ELF-1 (cell line): ENCODE measurements around the gene GJA1.
"Not testable (repeated sequence)": the region's sequence is repeated elsewhere in the genome, so short reads cannot be mapped to it uniquely, and the experiment has no call there.

Experiments used
- DNase-seq: peaks from one replicate; pipeline ENCODE4 v3.0.0-alpha.2; 2016; ENCODE audit warnings: low read depth, low spot score

Gene GJA1

DNA sequence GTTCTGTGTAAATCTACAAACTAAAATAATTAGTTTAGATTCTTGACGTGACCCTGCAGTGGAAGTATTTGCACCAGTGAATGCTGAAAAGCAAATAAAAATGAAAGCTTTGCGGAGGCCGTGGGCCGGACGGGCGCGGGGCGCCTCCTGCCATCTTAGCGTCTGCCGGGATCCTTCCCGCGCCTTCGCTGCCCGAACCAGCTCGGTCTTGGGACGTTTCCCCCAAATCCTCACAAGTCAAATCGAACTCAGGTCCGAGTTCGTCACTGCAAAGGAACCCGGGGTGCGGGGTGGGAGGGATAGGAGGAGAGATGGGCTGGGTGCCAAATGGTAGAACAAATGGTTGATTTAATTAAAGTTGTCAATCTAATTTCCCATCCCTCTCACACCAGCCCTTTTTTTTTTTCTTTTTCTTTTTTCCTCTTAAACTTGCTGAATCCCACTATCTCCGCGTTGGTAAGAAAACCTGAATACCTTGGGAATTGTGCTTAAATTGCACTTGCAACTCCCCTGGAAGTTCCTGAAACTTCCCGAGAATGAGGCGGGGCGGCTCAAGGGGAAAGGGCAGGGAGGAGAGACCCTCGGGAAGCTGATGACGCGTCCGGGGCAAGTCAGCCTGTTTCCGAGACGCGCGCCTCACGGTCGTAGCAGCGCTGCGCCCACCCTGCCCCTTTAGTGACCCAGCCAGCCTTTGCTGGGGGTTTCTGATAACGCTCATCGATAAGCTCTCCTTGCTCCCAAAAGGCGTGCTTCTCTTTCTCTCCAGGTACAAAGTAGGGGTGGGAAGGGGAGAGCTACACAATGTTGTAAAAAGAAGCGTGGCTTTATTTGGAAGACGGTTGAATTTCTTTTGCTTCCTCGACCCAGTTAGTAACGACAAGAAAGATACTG lies 1.8 kb downstream of the GJA1 start:
- DNase-seq: peak; percentile 75

DNA sequence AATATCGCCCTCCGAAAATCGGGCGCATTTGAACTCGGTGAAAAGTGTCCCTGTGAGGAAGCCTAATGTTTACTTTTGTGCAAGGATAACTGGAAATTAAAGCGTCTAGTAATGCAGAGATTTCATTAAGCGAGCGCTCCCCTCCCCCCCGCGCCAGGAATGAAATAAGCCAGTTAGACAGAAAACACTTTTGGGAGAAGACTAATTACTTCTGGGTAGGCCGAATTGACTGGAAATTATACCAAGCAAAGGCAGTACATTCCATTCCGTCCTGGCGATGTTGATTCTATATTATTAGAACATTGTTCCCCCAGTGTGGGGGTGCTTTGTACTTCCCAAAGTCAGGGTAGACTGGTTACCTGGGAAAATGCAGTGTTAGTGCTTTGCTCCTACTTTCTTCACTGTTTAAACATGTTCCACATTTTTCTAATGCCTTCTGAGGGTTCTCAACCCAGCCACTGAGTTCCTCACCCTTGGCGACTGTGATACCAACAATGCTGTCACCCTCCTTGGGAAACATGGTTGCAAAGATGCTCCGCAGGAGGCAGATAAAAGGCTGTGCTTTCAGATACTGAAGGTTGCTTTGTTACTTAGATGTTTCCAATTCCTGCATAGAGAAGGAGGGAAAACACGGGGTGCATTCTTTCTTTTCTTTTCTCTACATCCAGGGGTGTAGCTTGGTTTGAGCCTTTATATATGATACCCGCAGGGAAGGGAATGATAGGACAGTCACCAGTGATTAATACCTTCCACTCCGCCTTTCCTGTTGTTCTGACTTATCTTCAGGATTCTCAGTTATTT lies 2.6 kb downstream of the GJA1 start:
- DNase-seq: peak; percentile 74

DNA sequence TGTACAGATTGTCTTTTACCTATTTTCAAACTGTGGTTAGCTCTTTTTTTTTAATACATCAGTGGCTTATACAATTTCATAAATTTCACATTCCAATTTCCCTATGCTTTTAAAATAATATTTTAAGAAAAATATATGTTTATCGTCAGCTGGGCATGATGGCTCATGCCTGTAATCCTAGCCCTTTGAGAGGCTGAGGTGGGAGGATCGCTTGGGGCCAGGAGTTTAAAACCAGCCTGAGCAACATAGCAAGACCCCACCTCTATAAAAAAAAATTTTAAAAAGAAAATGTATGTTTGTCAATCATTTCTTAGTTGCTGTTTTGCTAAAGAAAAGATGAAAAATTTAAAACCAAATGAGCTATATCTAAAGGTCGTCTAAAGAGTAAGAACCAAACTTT lies 3.4 kb downstream of the GJA1 start:
- DNase-seq: no peak

DNA sequence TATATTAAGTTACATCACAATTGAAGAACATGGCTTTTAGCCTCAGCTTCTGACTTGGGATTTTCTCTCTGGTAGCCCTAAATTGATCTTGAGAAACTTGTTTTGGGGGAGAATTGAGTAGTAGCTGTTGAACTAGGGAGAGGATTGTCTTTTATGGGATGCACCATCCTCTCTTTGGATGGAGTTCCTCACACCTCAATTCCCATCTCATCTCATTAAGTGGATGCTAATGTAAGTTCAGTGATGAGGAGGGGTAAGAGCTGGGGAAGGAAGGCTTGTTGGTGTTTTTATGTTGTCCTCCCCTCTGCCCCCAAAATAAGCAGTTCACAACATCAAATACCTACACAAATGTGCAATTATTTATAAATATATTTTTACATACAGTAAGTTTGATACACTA lies 4.0 kb downstream of the GJA1 start:
- DNase-seq: no peak

DNA sequence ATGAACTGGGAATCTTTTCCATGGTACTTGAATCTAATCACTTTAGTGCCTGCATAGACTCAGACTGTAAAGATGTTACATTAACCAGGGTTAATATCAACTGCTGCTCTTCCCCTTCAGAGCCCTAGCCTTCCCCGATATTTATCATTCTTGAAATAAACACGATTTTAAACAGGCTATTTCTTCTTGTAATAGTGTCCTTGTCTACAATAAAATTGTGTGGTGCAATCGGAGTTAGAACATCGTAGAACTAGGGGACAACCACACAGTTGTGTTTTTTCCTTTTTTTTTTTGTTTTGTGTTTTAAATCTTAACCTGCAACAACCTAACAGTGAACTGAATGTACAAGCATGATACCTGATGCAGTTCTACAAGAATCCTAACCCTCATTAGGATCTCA lies 4.5 kb downstream of the GJA1 start:
- DNase-seq: no peak

DNA sequence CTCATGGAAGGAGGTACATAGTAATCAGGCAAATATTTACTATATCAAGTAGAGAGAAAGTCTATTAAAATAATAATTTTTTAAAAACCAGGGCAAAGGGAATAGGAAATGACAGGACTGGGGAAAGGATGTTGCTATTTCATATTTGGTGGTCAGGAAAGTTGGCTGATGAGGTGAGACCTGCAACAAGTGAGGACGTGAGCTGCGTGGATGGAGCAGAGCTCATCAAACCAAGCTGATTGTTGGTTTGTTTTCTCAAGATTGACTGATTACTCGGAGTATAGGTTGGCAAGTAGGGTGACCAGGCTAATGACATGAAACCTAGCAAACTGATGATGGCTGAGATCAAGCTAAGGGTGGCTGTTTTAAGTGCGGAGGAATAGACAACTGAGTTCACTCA lies 6.0 kb downstream of the GJA1 start:
- DNase-seq: no peak

DNA sequence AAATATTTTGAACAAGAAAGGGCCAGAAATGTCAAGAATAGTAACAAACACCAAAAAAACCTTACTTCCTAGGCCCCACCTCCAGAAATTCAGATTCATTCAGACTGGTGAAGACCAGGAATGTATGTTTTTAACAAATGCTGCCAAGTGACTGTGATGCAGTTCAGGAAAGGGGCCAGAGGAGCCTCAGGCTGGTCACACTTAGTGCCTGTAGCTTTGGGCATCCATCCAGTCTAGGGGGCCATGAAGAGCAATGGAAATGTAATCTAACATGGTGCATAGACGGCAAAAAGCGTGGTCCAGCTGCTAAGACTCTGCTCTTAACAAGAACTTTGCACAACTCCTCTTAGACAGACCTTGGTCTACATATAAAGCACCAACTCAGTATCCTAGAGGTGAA lies 7.1 kb downstream of the GJA1 start:
- no peak for DNase-seq

DNA sequence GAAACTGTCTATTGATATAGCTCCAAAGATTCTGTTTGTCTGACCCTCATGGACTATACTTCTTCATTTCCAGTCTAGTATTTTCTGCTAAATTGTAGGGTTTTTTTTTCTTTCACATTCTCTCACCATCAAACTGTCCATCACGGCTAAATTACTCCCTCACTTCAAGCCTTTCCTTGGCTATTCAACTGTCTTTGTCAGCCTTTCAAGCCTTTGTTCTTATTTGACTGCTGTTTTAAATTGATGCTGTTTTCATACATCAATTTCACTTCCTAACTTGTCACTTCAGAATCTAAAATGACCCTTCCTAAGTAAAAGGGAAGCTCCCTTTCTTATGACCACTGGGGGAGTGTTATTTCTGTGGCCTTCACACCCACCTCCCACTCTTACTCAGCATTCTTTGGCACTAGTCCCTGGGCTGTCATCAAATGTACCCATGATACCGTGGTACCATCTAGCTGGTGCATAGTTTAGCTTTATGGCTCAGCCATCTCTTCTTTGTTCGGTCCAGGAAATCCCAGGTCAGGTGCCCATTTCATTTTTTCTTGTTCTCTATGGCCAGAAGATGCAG lies 8.6 kb downstream of the GJA1 start:
- no peak for DNase-seq

DNA sequence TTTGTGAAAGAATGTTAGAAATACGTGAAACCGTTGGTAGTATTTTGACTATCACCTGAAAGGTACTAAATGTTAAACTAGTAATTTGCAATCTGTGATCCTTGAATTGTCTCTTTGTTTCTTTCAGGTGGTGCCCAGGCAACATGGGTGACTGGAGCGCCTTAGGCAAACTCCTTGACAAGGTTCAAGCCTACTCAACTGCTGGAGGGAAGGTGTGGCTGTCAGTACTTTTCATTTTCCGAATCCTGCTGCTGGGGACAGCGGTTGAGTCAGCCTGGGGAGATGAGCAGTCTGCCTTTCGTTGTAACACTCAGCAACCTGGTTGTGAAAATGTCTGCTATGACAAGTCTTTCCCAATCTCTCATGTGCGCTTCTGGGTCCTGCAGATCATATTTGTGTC lies 11.3 kb downstream of the GJA1 start:
- DNase-seq: not testable (repeated sequence)

DNA sequence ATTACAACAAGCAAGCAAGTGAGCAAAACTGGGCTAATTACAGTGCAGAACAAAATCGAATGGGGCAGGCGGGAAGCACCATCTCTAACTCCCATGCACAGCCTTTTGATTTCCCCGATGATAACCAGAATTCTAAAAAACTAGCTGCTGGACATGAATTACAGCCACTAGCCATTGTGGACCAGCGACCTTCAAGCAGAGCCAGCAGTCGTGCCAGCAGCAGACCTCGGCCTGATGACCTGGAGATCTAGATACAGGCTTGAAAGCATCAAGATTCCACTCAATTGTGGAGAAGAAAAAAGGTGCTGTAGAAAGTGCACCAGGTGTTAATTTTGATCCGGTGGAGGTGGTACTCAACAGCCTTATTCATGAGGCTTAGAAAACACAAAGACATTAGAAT lies 12.3 kb downstream of the GJA1 start:
- not testable (repeated sequence) for DNase-seq

DNA sequence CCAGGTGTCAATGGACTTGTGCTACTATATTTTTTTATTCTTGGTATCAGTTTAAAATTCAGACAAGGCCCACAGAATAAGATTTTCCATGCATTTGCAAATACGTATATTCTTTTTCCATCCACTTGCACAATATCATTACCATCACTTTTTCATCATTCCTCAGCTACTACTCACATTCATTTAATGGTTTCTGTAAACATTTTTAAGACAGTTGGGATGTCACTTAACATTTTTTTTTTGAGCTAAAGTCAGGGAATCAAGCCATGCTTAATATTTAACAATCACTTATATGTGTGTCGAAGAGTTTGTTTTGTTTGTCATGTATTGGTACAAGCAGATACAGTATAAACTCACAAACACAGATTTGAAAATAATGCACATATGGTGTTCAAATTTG lies 13.1 kb downstream of the GJA1 start:
- not testable (repeated sequence) for DNase-seq

DNA sequence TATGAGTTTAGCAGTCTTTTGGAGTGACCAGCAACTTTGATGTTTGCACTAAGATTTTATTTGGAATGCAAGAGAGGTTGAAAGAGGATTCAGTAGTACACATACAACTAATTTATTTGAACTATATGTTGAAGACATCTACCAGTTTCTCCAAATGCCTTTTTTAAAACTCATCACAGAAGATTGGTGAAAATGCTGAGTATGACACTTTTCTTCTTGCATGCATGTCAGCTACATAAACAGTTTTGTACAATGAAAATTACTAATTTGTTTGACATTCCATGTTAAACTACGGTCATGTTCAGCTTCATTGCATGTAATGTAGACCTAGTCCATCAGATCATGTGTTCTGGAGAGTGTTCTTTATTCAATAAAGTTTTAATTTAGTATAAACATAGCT lies 13.9 kb downstream of the GJA1 start:
- DNase-seq: no peak

DNA sequence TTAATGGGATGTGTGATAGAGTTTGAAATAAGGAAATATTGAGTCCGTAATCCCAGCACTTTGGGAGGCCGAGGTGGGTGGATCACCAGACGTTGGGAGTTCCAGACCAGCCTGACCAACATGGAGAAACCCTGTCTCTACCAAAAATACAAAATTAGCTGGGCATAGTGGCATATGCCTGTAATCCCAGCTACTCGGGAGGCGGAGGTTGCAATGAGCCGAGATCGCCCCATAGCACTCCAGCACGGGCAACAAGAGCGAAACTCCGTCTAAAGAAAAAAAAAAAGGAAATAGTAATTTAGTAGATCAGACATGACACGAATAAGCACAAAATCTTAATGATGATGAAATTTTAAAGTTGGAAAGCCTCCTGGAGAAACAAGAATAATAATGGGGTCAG lies 14.8 kb downstream of the GJA1 start:
- no peak for DNase-seq

DNA sequence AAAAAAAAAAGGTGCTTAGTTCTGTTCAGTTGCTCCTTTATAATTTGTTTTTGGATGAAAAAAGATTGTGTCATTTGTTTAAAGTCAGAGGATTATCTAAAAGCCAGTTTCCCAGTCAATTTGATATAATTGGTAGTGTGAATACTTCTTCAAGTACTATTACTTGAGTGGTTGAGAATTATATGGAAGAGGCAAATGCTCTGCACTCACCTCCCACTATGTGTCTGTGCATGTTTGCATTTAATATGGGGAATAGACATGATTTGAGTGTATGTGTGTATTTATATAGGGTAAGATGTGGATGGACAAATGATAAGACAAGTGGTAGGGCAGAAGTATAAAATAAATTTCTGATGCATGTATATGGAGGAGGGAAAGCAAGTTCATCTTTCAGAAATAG lies 15.8 kb downstream of the GJA1 start:
- DNase-seq: no peak

DNA sequence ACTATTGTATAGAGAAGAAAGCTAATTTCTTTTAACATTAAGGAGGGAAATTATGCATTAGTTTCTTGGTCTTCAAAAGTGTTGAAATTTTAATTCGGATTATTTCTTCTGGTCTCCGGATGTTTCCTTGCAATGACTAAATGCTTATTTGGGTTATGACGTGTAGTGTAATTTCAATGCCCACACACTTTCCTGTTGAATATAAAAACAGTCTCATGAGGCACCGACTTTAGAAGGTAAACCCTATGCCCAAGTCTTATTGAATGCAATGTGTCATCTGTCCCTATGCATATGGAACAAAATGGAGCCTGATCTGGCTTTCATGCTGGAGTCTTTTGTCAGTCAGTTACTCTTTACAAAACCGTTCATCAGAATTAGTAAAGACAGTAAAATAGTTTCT lies 17.7 kb downstream of the GJA1 start:
- no peak for DNase-seq

DNA sequence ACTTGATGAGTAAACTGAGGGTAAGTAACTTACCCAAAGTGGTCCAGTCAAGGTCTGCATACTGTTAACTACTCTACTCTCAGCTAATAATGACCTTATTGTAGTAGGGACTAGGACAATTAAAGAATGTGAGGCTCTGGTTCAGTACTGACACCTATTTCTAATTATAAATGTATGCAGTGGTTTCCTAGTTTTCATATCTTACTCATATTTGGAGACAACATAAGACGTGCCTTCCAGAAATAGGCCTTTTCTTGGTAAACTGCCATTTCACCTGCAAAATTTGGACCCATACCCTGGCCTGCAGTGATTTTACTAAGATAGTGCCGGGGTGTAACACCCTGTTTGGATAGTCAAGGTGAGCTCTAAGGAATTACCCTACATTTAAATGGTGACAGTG lies 24.7 kb downstream of the GJA1 start:
- DNase-seq: no peak

DNA sequence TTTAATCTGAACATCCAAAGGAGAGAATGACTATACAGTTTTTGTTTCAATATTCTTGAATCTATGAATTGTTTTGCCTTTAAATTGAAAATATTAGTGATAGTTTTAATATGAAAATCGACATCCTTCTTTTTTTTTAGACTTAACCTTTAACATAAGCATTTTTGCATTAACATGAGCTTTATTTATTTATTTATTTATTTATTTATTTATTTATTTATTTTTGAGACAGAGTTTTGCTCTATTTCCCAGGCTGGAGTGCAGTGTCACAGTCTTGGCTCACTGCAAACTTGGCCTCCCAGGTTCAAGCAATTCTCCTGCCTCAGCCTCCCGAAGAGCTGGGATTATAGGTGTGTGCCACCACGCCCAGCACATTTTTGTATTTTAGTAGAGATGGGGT lies 27.6 kb downstream of the GJA1 start:
- DNase-seq: no peak

DNA sequence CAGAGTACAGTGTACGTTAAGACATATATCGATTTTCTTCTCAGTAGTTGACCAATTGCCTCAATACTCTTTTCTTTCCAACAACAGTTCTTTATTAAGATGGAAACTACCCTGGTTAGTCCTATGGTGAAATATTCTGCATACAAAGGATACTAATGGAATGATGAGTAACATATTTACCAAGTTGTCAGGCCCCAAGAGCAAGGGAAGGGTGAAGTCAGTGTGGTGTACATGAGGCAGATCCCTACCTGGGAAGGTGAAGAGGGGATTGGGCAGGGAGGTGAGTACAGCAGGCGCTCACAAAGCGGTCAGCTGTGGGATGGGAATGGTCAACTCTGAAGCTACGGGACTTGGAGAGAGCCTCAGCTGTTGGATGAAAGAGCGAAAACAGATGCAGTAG lies 29.7 kb downstream of the GJA1 start:
- no peak for DNase-seq

DNA sequence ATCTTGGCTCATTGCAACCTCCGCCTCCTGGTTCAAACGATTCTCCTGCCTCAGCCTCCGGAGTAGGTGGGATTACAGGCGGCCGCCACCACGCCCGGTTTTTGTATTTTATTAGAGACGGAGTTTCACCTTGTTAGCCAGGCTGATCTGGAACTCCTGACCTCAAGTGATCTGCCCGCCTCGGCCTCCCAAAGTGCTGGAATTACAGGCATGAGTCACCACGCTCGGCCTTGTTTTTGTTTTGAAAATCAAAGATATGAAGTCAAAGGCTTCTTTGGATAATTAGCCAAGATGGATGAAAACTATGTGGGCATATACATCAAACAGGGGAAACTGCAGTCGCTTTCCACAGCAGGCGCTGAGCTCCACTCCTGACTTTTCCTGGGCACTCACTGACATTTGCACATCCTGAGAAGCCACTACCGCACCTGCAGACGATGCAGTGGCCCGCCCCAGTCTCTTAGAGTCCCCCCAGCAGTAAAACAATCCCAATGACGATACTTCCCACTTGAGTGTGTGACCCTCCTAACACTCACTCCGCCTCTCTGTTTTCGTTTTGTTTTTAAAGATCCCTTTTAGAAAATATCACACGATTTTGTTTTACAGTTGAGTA lies 44.1 kb downstream of the GJA1 start:
- DNase-seq: peak; percentile 49

DNA sequence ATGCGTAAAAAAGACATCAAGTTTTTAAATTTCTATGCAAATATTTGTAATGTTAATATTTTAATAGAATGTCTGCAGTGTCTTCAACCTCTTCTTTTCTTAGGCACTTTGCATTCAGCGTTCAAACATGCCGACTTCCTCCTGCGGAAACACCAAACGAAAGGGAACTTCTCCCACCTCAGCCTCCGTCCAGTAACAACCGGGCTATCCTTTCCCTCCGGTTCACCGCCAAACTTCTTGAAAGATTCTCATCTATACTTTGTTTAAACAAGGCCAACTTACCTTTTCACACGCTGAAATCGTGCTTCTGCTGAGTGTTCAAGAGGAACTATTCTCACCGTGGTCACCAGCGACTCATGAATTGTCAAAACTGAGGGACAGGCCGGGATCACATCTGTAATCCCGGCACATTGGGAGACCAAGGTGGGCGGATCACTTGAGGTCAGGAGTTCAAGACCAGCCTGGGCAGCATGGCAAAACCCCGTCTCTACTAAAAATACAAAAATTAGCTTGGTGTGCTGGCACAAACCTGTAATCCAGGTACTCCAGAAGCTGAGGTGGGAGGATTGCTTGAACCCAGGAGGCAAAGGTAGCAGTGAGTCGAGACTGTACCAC lies 44.8 kb downstream of the GJA1 start:
- peak; percentile 34 for DNase-seq

DNA sequence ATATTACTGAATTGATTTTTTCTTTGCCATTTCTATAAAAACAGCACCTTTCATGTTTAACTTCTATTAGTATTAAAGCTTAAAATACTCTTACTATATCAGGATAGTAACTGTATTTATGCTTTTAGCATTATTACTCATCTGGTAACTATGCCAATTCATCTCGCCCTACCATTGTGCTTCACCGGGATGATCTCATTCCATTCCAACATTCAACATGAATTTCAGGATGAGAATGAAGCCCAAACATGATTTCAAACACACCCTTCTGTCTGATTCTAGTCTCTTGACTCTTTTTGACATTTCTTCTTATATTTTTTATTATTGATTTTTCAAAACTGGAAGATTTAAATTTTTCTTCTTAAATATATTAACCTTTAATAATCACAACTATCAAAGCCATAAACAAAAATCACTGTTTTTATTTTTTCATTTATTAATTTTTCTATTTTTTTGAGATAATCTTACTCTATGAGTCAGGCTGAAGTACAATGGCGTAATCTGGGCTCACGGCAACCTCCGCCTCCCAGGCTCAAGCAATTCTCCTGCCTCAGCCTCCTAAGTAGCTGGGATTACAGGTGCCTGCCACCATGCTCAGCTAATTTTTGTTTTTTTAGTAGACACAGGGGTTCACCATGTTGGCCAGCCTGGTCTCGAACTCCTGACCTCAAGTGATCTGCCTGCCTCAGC lies 46.7 kb downstream of the GJA1 start:
- no peak for DNase-seq
